HG03442 (cell line): ENCODE measurements around the gene KLF14.
"Not testable (repeated sequence)": the region's sequence is repeated elsewhere in the genome, so short reads cannot be mapped to it uniquely, and the experiment has no call there.

ENCODE experiments used
- ATAC-seq: cut with Tn5 transposase; IDR thresholded peaks from one replicate; pipeline ENCODE4 v1.9.1; 2021; ENCODE audit warnings: mild to moderate bottlenecking, moderate library complexity; ENCODE audit not compliant: unreplicated experiment

KLF14 gene

GRCh38 chr7:130721486-130722277 is 12.3 kb downstream of the KLF14 start:
- no peak for ATAC-seq

- no peak for ATAC-seq
Measured at GRCh38 chr7:130719541-130719940, 14.5 kb downstream of the KLF14 start.

GRCh38 chr7:130712416-130712815 is 21.6 kb downstream of the KLF14 start:
- no peak for ATAC-seq

- ATAC-seq, result no peak
Measured at GRCh38 chr7:130708766-130709165, 25.2 kb downstream of the KLF14 start.

GRCh38 chr7:130708001-130708400 is 26.0 kb downstream of the KLF14 start:
- ATAC-seq, result no peak

- ATAC-seq, result no peak
Measured at GRCh38 chr7:130703851-130704250, 30.2 kb downstream of the KLF14 start.

GRCh38 chr7:130701650-130702049 is 32.4 kb downstream of the KLF14 start:
- ATAC-seq, result no peak

- no peak for ATAC-seq
Measured at GRCh38 chr7:130700760-130701159, 33.2 kb downstream of the KLF14 start.

- ATAC-seq, result no peak
Measured at GRCh38 chr7:130699686-130700085, 34.3 kb downstream of the KLF14 start.

- ATAC-seq, result no peak
Measured at GRCh38 chr7:130697820-130698219, 36.2 kb downstream of the KLF14 start.

GRCh38 chr7:130695840-130696239 is 38.2 kb downstream of the KLF14 start:
- no peak for ATAC-seq

GRCh38 chr7:130692396-130692795 is 41.6 kb downstream of the KLF14 start:
- ATAC-seq, result not testable (repeated sequence)

- ATAC-seq, result no peak
Measured at GRCh38 chr7:130689683-130690082, 44.3 kb downstream of the KLF14 start.

GRCh38 chr7:130683026-130683425 is 51.0 kb downstream of the KLF14 start:
- ATAC-seq, result no peak
